AG08396 (cell line): ENCODE data around the gene PLEKHM1.
"Not testable (repeated sequence)": the region's sequence is repeated elsewhere in the genome, so short reads cannot be mapped to it uniquely, and the experiment has no call there.

Experiments used
- DNase-seq: peaks from one replicate; pipeline ENCODE4 v3.0.0; 2012; ENCODE audit warnings: low spot score, mixed read lengths

The PLEKHM1 gene

DNA sequence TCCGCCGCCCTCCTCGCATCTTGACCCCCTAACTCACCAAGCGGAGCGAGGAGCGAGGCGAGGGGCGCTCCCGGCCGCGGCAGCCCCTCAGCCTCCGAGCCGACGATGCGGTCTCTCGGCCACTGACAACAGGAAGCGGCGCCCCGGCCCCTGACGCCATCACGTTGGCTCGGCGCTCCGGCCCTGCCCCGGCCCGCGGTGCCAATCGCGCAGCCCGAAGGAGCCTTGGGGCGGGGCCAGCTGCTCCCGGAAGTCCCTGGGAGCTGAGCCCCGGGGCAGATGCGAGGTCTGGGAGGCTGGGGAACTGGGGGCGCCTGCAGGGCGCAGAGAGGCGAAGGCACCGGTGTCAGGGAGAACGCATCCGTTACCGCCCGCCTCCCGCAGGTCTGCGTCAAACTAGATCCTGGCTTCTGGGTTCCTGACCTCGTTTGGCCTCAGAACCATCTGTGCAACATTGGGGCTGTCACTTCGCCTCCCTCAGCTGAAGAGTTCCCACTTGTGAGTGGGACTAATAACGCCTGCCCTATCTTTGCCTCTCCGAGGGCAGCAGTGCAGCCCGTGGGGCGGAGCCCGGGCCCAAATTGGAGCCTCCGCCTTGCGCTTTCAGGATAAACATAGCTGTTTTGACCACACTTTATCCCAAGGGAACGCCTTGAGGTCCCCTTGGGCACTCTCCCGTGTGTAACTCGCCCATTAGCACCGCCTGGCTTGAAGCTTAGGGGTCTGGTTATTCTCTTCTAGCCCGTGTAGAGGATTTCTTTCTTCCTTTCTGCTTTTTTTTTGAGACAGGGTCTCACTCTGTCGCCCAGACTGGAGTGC is at the start of gene PLEKHM1:
PLEKHM1 (minus strand) TSS at position 107 of the 819 bp plus-strand sequence. CDS start 8,237 bp downstream, outside the sequence.
- DNase-seq = peak; percentile 79

DNA sequence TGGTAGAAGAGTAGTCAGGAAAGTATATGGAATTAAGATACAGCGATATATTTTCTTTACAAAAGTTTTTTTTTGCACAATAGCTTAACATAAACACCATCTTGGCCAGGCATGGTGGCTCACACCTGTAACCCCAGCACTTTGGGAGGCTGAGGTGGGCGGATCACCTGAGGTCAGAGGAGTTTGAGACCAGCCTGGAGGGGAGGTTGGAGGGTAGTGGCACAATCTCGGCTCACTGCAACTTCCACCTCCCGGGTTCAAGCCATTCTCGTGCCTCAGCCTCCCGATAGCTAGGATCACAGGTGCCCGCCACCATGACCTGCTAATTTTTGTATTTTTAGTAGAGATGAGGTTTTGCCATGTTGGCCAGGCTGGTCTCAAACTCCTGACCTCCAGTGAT is 47.6 kb upstream of the PLEKHM1 start:
- DNase-seq = not testable (repeated sequence)

DNA sequence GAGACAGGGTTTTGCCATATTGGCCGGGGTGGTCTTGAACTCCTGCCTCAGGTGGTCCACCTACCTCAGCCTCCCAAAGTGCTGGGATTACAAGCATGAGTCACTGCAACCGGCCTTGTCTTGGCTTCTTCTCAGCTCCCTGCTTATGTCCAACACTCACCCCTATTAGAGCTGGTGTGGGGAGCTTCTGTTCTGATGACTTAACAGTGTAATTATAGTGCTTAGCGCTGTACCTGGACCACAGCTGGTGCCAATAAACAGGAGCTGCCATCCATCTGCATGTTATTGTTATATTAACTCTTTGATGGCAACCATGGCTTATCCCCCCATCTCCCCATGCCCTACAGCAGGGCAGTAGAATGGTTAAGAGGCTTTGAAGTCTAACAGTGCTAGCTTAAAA is 15.6 kb upstream of the PLEKHM1 start:
- DNase-seq = not testable (repeated sequence)

DNA sequence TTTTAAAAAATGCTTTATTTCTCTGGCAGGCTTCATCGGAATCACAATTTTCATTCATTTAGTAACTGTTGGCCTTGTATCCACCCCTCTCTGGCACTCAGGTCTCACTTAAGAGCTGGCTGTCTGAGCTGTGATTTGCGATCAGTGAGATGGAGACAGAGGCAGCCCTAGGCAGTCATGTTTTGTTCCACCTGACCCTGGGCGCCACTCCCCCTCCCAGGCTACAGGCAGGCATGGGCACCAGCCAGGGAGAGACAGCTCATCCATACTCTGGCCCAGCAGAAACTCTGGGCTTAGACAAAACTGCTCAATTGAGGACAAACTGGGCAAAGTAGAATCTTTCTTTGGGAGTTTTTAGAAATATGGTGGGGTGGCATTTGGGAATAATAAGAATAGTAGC is 14.7 kb upstream of the PLEKHM1 start:
- DNase-seq = not testable (repeated sequence)

DNA sequence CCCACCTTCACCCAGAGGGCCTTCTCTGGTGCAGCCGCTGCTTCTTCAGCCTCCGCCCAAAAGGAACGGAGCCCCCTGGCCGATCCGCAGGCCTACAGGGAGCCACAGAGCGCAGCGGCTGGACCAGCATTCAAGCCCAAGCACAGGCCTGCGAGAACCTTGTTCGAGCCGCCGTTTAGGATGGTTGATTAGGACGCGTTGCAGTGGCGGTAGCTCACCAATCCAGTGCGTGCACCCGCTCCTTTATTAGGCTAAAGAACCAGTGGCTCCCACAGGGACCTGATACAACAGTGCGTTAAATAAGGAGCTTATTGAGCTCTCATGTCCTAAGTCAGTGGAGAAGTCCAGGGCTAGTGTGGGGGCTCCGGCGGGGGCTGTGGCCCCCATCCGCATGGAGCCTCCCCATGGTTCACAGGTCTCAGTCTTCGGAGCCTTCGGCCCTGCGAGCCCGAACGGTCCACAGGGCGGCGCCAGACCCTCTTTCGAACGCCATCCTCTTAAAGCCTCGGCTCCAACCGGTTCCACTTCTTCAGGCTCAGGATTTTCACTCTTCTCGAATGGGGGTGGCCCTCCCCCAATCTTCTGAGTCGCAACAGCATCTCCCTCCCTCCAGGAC is 10.7 kb upstream of the PLEKHM1 start:
- not testable (repeated sequence) for DNase-seq

DNA sequence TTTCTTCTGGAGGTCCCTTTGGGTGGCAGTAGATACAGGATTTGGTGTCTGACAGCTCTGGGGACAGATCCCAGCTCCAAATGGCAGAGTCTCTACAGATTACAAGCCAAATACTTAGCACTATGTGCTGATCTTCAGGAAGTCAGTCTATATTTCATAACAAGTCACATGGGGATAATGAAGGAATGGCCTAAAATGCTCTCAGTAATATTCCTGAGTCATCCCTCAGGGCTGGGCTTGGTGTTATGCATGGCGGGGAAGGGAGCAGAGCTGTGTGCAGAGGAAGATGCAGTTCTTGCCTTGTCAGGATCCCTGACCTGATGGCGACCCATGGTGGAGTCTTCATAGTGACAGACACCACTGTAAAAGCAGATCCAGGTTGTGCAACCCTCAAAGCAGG is 10.0 kb upstream of the PLEKHM1 start:
- DNase-seq = not testable (repeated sequence)

DNA sequence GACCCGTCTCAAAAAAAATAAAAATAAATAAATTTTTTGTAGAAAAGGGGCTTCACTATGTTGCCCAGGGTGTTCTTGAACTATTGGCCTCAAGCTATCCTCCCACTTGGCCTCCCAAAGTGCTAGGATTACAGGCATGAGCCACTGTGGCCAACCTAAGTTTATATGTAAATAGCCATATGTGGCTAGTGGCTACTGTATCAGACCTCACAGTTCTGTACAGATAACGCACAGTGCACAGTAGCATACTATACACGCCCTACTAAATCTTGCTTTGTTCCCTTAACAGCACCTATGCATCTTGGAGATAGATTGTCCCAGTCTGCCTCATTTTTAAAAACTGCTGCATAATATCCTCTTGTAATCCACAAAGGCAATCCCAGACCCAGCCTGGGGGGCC is 8.7 kb upstream of the PLEKHM1 start:
- DNase-seq = not testable (repeated sequence)

DNA sequence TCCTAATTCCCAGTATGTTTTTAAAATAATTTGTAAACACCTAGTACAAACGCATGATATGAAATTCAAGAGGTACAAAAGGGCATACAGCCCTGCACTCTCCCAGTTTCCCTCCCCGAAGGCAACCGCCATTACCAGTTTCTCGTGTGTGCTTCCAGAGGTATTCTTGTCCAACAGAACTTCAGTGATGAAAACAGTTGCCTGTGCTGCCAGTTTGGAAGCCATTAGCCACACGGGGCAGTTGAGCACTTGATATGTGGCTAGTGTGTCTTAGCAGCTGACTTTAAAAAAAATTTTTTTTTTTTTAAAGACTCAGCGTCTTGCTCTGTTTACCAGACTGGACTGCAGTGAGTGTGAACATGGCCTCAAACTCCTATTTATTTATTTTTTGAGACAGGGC is 7.9 kb upstream of the PLEKHM1 start:
- DNase-seq = not testable (repeated sequence)

DNA sequence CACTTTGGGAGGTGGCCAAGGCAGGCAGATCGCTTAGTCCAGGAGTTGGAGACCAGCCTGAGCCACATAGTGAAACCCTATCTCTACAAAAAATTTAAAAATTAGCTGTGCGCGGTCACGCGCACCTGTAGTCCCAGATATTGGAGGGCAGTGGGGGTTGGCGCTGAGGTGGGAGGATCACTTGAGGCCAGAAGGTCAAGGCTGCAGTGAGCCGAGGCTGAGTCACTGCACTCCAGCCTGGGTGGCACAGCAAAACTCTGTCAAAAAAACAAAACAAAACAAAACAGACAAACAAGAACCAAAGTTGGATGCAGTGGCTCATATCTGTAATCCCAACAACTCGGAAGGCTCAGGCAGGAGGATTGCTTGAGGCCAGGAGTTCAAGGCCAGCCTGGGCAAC is 6.9 kb upstream of the PLEKHM1 start:
- not testable (repeated sequence) for DNase-seq

DNA sequence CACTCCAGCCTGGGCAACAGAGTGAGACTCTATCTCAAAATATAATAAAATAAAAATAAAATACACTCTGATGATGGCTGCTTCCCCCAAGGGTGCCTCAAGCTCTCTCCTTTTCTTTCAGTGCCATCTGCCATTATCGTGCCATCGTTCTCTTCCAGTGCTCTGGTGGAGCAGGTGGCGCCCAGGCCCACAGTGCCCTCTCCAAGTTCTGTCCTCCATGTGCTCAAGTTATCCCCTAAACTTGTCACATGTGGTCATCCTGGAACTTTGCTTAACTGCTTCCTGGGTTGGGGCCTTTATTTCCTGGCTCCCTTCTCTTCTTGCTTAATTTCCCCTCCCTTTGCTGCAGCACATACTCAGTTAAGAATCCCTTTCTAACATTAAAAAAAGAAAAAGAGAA is 6.0 kb upstream of the PLEKHM1 start:
- DNase-seq = not testable (repeated sequence)

DNA sequence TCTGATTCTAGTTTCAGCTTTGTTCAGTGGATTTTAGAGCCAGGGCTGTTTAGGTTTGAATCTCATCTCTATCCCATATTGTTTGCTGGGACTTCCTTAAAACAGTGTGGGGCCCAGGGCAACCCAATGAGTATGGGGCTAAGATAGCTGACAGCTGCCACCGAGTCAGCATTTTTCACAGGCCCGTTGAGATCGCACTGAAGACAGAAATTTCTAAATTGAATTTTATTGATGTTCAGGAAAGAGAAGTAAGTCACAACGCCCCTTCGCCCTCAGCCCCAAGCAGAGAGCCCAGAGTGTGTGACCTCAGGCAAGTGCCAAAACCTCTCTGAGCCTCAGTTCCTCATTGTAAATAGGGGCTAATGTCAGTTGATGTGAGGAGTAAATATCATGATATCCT is 4.0 kb upstream of the PLEKHM1 start:
- not testable (repeated sequence) for DNase-seq

DNA sequence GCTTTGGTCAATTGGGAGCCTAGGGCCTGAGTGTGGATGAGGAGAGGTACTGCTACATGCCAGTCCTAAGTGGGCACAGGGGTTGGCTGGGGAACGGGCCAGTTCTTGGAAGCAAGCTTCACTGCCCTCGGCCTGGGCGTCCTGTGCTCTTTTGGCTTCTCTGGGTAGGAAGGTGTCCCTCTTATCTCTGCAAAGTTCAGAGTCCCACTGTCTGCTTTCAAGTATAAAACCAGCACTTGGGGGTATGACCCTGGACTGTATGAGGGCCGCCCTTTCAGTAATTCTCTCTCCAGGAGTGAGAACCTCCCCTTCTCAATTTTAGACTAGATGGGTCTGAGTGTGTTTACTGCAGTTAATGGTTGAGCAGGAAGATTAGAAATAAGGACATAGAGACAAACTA is 1.6 kb upstream of the PLEKHM1 start:
- DNase-seq = not testable (repeated sequence)

DNA sequence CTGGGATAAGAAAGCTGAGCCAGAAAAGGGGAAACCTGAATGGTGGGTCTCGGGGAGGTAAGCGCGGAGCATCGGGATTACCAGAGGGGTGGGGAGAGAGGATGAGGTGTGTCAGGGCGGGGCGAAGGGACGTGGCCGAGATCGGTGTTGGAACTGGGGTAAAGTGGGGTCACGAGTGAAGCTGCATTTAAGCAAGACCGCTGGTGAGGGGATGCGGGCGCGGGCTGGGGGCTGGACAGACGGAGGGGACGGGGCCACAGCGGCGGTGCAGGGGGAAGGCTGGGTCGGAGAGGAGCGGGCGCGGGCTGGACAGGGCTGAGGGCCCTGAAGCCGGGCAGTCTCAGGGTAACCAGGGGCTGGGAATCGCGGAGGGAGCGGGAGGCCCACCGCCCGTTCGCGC is 323 bp downstream of the PLEKHM1 start:
- DNase-seq = peak; percentile 3

DNA sequence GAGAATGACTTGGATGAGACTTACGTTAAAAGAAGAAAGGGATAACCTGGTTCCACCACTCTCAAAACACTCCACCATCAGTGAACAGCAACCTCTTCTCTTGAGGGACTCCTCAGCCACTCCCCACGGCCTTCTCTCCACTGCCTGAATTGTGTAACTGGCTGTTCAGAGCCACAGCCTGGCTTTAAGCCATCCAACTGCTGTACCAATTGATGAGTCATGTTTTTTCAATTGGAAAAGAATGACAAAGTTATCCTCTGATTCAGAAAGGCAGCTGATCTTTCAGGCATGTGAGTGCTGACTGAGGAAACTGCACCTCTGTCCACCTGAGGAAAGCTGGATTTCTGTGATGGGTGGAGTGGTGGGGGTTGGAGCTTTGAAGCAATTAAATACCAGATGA is 2.8 kb downstream of the PLEKHM1 start:
- DNase-seq = peak; percentile 75

DNA sequence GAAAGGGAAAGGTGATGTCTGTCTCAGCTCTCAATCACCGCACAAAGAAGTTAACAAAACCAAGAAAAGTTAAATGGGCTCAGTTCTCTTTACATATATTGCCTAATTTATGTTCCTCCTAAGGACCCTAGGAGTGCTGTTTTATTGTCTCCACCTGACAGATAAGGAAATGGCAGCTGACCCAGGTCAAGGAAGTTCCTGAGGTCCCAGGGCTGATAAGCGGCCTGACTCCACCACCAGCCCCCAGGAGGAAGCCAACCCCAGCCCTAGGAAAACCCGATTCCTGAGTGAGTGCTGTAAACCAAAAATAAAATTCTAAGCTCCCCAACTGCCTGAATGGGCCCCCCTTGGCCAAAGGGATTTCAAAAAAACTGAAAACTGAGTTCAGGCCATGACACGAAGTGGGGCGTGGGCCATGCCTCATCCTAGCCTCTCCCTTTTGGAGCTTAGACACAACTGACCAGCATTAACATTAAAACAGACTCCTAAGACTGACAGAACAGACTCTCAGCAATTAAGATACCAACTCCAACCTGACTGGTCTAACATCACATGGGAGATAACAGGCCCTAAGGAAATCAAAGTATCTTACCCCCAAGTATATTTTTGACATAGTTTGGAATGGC is 6.8 kb downstream of the PLEKHM1 start:
- not testable (repeated sequence) for DNase-seq

DNA sequence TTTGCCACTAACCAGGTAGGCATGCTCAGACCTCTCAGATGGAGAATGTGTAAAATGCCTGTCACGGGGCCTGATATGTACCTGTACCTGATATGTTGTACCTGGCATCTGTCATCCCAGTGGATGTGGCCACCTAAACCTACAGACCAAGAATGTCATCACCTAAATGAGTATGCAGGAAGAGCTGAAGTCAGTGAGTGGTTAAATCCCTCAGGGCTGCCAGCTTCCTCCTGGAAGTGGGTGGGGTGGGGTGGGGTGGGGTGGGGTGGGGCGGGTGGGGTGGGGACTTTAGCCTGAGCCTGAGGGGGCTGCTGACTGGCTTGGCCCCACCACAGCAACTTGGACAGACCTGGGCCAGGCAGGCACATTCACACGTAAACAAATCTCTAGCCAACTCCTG is 7.3 kb downstream of the PLEKHM1 start:
- not testable (repeated sequence) for DNase-seq

DNA sequence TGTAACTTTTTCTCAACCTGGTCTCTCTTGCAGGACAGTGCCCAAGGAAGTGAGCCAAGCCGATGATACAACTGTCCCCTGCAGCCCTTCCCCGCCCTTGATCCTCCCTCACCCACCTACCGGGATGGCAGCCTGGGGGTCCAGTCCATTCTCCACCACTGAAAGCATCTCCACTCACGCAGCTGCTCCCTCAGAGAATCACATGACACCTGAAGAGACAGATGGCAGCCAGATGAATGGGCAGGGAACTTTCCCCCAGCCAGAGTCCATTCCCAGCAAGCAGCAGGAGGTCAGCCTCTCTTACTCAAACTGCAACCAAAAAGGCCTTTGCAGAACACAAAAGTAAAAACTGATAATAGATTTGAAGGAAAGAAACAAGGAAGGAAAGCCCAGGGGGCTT is 8.2 kb downstream of the PLEKHM1 start:
- DNase-seq = not testable (repeated sequence)

DNA sequence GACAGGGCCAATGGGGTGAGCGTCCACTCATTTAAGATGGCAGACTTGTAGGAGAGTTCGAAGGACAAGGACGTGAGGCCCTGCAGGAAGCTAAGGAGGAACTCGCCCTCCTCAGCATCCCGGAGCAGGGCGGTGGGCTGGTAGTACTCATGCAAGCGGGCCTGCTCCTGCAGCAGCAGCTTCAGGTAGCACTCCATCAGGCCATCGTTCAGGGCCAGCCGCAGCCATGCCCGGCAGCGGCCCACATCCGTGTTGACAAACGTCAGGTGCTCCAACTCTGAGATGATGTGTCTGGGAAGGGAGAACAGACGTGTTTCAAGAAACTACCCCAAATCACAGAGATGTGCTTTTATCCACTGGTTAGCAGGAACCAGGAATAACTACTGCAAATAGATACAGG is 15.1 kb downstream of the PLEKHM1 start:
- not testable (repeated sequence) for DNase-seq

DNA sequence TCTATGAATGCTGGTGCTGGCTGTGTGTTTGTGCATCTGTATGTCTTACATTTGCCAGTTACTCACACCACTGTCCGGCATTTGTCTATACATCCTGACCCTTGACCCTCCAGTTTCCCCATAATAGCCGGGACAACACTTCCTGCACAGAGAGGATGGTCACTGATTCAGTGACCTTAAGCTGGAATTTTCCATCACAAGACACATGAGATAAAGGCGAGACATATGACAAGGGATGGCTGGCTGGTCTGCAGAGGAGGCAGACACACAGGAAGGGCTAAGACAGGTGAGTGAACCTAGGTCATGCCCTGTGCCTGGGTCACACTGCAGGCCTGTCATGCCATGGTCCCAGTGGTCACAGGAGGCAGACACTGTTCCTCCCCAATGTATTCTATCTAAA is 18.3 kb downstream of the PLEKHM1 start:
- DNase-seq = not testable (repeated sequence)

DNA sequence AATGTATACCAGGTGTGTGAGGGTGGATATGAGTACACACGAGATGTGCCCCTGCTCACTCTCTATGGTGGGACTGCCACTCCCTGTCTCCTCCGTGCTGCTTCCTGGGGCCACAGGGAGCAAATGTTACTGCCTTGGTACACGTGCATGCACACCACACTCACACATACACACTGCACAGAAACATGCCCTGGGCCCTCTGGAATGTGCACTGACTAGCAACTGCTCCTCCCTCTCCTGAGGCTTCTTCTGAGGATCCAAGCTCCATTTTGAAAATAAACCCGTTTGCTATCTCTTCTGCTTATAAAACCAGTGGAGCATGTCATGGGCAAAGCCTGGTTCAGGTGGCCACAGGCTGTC is 21.3 kb downstream of the PLEKHM1 start:
- not testable (repeated sequence) for DNase-seq

DNA sequence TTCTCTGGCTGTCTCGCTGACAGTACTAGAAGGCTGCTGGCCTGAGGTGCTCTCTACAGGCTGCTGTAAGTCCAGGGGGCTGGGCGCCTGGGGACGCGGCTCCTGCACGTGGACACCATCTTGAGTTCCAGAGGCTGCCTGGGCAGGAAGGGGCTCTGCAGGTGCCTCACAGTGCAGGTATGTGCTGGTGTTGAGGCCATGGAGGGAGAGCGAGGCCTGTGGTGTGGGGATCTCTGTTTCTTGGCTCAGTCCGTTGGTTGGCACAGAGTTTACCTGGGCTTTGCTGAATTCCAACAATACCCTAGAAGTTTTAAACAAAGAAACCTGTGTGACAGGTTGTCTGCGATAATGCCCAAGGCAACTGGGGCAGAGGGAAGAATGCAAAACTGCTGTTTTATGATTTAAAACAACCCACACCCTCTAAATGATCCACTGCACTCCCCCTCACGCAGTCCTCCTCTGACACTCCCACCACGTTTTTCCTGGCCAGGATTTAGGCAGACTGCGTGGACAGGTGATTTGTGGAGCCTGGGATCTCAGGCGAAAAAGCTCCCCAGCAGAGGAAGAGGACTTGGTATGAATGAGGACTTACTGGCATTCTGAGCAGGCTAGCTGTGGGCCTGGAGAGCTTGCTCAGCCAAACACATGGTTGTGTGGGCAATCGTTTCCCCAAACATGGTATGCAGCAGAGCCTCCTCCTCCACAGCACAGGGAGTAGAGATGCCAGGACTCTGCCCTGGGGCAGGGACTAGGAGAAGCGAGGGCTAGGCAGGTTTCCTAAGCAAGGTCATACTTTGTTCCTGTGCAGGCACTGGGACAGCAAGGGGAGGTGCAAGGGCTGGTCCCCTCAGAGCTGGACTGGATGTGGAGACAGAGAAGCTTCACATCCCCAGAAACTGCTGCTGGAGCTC is 22.0 kb downstream of the PLEKHM1 start:
- not testable (repeated sequence) for DNase-seq
